K562 (cell line): Measurements from ENCODE around the gene HOXB6. TPM values are rescaled to one million over a fixed set of nuclear protein-coding genes. Genes with fewer than 3 reads are reported as not detected.

Experiments used
- CCAR2 ChIP-seq: fragments of 200-400 bp; formaldehyde crosslinking; IDR thresholded peaks from 2 replicates; pipeline ENCODE4 v1.6.1; 2017; ENCODE audit warnings: mild to moderate bottlenecking, low read depth, low read length
- JUNB ChIP-seq: fragments of 450-650 bp; formaldehyde crosslinking; conservative IDR thresholded peaks from 2 replicates; pipeline ENCODE4 v1.4.0; 2020; ENCODE audit warnings: mild to moderate bottlenecking
- NCOA2 ChIP-seq, 2 experiments: fragments of 450-650 bp; IDR thresholded peaks; 2 replicates each; pipeline ENCODE4 v1.6.1; 2018; ENCODE audit warnings: mild to moderate bottlenecking in 2 of 2, moderate library complexity in 1 of 2; ENCODE audit not compliant: partially characterized antibody in 2 of 2
- NFE2L1 ChIP-seq: fragments of 450-650 bp; IDR thresholded peaks from 2 replicates; pipeline ENCODE4 v1.6.1; 2016; ENCODE audit warnings: missing genetic modification characterization, low read depth, mild to moderate bottlenecking, missing compliant biosample characterization, moderate library complexity, borderline replicate concordance
- NONO ChIP-seq, 2 experiments: fragments of 200-400 bp in 1 of 2; fragments of 450-650 bp in 1 of 2; formaldehyde crosslinking in 1 of 2; IDR thresholded peaks; 2 replicates each; pipeline ENCODE4 v1.6.1; 2017; ENCODE audit warnings: low read depth in 2 of 2, mild to moderate bottlenecking in 2 of 2, moderate library complexity in 2 of 2, low read length in 1 of 2
- SMARCB1 ChIP-seq: IDR thresholded peaks from 2 replicates; pipeline ENCODE4 v1.6.1; 2011; ENCODE audit warnings: improper control_type of control experiment, low read depth; ENCODE audit not compliant: insufficient read length
- SPI1 ChIP-seq: IDR thresholded peaks from 2 replicates; pipeline ENCODE4 v1.6.1; 2011; ENCODE audit warnings: low read depth, low read length, control low read depth, borderline replicate concordance
- TARDBP ChIP-seq: fragments of 450-650 bp; IDR thresholded peaks from 2 replicates; pipeline ENCODE4 v1.6.1; 2016
- TCF7 ChIP-seq: sonication (generic); IDR thresholded peaks from 2 replicates; pipeline ENCODE4 v1.6.1; 2016; ENCODE audit warnings: antibody characterized with exemption, borderline replicate concordance
- XRCC3 ChIP-seq: fragments of 450-650 bp; IDR thresholded peaks from 2 replicates; pipeline ENCODE4 v1.6.1; 2017; ENCODE audit warnings: mild to moderate bottlenecking, moderate library complexity
- YY1 ChIP-seq, 3 experiments: IDR thresholded peaks; 2 replicates each; pipeline ENCODE4 v1.6.1; 2011; ENCODE audit warnings: low read length in 2 of 3, mild to moderate bottlenecking in 2 of 3, moderate library complexity in 2 of 3, borderline replicate concordance in 1 of 3, control low read depth in 1 of 3, low read depth in 1 of 3; ENCODE audit not compliant: insufficient read depth in 3 of 3, insufficient replicate concordance in 2 of 3, control insufficient read depth in 1 of 3, insufficient read length in 1 of 3; ENCODE audit errors: extremely low read depth in 1 of 3
- ZNF12 ChIP-seq: sonication (generic); formaldehyde crosslinking; IDR thresholded peaks from 2 replicates; pipeline ENCODE4 v1.4.0; 2020; ENCODE audit warnings: mild to moderate bottlenecking, missing genetic modification reagents
- ZNF133 ChIP-seq: fragments of 250-450 bp; sonication (Bioruptor Pico); IDR thresholded peaks from 2 replicates; pipeline ENCODE4 v1.4.0; 2020; ENCODE audit warnings: mild to moderate bottlenecking
- ZNF232 ChIP-seq: sonication (generic); formaldehyde crosslinking; IDR thresholded peaks from 2 replicates; pipeline ENCODE4 v1.8.0; 2022; ENCODE audit warnings: mild to moderate bottlenecking, missing genetic modification reagents
- ZNF444 ChIP-seq: fragments of 250-450 bp; sonication (Bioruptor Pico); IDR thresholded peaks from 2 replicates; pipeline ENCODE4 v1.4.0; 2020; ENCODE audit warnings: mild to moderate bottlenecking, moderate library complexity
- ZNF551 ChIP-seq: fragments of 250-450 bp; sonication (Bioruptor Pico); IDR thresholded peaks from 2 replicates; pipeline ENCODE4 v1.5.0; 2021; ENCODE audit warnings: mild to moderate bottlenecking, moderate library complexity
- ZSCAN32 ChIP-seq: fragments of 450-650 bp; formaldehyde crosslinking; IDR thresholded peaks from 2 replicates; pipeline ENCODE4 v1.4.0; 2020; ENCODE audit warnings: mild to moderate bottlenecking, moderate library complexity
- polyA plus RNA-seq, 8 experiments: library from polyadenylated mRNA; depleted of rRNA in 4 of 8; stranded (reverse) in 5 of 8; unstranded in 3 of 8; fragments of >200 nt; fragmentation: Nextera tagmentation in 2 of 8; fragmentation: Illumina TruSeq in 1 of 8; extraction: Ambion mirVana in 2 of 8; extraction: Trizol in 1 of 8; gene quantifications; 2 replicates each; pipeline versions ENCODE4 v1.2.1 to v1.2.3, GENCODE V29; 2011 to 2014; ENCODE audit warnings: inconsistent platforms in 1 of 8, missing spikeins in 1 of 8
- total RNA-seq, 7 experiments: library from RNA; depleted of rRNA in 6 of 7; stranded (reverse); fragments of >200 nt in 6 of 7; fragmentation: Illumina TruSeq in 2 of 7; extraction: Trizol in 2 of 7; gene quantifications; 2 replicates each; pipeline versions ENCODE4 v1.2.1 to v1.2.3, GENCODE V29; 2011 to 2021; ENCODE audit warnings: low replicate concordance in 1 of 7
- TF ChIP-seq, protein P1 (sequence below): fragments of 200-800 bp; sonication (Bioruptor generic); IDR thresholded peaks from 2 replicates; pipeline ENCODE4 v1.6.1; 2017; ENCODE audit warnings: missing genetic modification characterization, missing compliant biosample characterization
- TF ChIP-seq, protein P2 (sequence below): fragments of 250-450 bp; sonication (Bioruptor Pico); IDR thresholded peaks from 2 replicates; pipeline ENCODE4 v1.9.0; 2021; ENCODE audit warnings: mild to moderate bottlenecking
- TF ChIP-seq, protein P3 (sequence below): fragments of 250-450 bp; sonication (Bioruptor Pico); IDR thresholded peaks from 2 replicates; pipeline ENCODE4 v1.4.0; 2020; ENCODE audit warnings: borderline replicate concordance
- TF ChIP-seq, protein P4 (sequence below): IDR thresholded peaks from 3 replicates; pipeline ENCODE4 v1.6.1; 2011; ENCODE audit warnings: borderline replicate concordance, mild to moderate bottlenecking; ENCODE audit not compliant: insufficient read length, insufficient read depth

Gene HOXB6
- total and polyA plus RNA-seq, 9 of the 15 experiments (the other 6 are each of a cell fraction or from before 2014, with no cell fraction given): 1.2 to 14.8 (median 4.9) TPM

DNA sequence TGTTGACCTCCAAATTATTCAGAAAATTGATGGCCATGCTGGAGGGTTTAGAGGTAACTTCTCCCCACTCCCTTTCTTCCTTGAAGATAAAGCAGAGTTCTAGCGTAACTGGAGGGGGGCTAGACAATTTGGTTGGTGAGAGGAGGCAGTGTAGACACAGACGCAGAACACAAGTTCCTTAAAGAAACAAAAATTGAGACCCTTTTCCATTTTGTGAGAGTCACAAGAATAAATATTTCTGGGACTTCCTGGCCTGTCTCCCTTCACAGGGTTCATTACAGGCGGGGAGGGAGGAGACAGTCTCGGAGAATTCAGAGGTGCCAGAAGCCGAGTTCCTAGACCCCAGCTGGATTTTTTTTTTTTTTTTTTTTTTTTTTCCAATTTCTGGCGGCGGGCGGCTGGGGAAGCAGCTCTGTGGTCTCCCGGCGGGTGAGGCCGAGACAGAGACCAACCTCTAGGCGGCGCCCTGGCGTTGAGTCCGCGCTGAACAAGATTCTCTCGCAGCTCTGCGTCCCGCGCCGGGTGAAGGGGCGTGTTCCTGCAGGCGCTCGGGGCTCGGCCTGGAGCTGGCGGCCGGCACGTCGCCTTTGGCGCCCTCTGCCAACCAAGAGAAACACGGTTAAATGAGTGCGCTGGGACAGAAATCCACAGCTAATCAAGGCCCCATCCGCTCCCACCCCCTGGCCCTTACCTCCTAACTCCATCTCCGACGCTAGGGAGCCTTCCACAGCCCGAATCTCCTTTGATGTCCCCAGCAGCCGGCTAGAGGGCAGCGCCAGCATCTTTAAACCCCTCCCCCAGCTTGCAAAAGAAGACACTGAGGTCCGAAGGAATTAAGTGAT lies 31.6 kb upstream of the HOXB6 start (continued):
- TF ChIP-seq ZNF133 (CRISPR knock-in tag) (no peak), ZSCAN32 (no peak), NCOA2 (IDR thresholded peaks at IDR 0.05; ENCODE audit: partially characterized antibody in 2 of 2) (no peak), ZNF12 (no peak), ZNF232 (CRISPR knock-in tag) (no peak), NFE2L1 (no peak), TARDBP (no peak), ZNF444 (no peak), XRCC3 (no peak), TCF7 (no peak), CCAR2 (no peak), JUNB (CRISPR knock-in tag) (no peak), NONO (IDR thresholded peaks at IDR 0.05; ENCODE audit: low read depth in 2 of 2, low read length in 1 of 2) (0 out of 4 replicates have a peak, but pooled peaks of 1 of the 2 experiments have one; percentile 35), SPI1 (no peak), ZNF551 (no peak), SMARCB1 (no peak), YY1 (IDR thresholded peaks at IDR 0.05; ENCODE audit: borderline replicate concordance in 1 of 3, control insufficient read depth in 1 of 3, extremely low read depth in 1 of 3, insufficient read depth in 3 of 3, insufficient read length in 1 of 3, insufficient replicate concordance in 2 of 3, low read depth in 1 of 3, low read length in 2 of 3) (peak in 2 of 3 experiments; percentile 30 to 69)
- TF ChIP-seq, protein P1, sequence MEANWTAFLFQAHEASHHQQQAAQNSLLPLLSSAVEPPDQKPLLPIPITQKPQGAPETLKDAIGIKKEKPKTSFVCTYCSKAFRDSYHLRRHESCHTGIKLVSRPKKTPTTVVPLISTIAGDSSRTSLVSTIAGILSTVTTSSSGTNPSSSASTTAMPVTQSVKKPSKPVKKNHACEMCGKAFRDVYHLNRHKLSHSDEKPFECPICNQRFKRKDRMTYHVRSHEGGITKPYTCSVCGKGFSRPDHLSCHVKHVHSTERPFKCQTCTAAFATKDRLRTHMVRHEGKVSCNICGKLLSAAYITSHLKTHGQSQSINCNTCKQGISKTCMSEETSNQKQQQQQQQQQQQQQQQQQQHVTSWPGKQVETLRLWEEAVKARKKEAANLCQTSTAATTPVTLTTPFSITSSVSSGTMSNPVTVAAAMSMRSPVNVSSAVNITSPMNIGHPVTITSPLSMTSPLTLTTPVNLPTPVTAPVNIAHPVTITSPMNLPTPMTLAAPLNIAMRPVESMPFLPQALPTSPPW (CRISPR knock-in tag): peak; percentile 70
- TF ChIP-seq, protein P2, sequence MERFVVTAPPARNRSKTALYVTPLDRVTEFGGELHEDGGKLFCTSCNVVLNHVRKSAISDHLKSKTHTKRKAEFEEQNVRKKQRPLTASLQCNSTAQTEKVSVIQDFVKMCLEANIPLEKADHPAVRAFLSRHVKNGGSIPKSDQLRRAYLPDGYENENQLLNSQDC (CRISPR knock-in tag): no peak
- TF ChIP-seq, protein P3, sequence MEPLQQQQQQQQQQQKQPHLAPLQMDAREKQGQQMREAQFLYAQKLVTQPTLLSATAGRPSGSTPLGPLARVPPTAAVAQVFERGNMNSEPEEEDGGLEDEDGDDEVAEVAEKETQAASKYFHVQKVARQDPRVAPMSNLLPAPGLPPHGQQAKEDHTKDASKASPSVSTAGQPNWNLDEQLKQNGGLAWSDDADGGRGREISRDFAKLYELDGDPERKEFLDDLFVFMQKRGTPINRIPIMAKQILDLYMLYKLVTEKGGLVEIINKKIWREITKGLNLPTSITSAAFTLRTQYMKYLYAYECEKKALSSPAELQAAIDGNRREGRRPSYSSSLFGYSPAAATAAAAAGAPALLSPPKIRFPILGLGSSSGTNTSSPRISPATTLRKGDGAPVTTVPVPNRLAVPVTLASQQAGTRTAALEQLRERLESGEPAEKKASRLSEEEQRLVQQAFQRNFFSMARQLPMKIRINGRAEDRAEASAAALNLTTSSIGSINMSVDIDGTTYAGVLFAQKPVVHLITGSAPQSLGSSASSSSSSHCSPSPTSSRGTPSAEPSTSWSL (CRISPR knock-in tag): no peak
- TF ChIP-seq, protein P4, sequence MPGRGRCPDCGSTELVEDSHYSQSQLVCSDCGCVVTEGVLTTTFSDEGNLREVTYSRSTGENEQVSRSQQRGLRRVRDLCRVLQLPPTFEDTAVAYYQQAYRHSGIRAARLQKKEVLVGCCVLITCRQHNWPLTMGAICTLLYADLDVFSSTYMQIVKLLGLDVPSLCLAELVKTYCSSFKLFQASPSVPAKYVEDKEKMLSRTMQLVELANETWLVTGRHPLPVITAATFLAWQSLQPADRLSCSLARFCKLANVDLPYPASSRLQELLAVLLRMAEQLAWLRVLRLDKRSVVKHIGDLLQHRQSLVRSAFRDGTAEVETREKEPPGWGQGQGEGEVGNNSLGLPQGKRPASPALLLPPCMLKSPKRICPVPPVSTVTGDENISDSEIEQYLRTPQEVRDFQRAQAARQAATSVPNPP: no peak
